CD14-positive monocyte (primary cell): ENCODE data around the gene FAM171A1. TPM values are rescaled to one million over a fixed set of nuclear protein-coding genes. Genes with fewer than 3 reads are reported as not detected.
"Not testable (repeated sequence)": the region's sequence is repeated elsewhere in the genome, so short reads cannot be mapped to it uniquely, and the experiment has no call there.

ENCODE experiments used
- DNase-seq, 3 donors: peaks; one replicate each; pipeline ENCODE4 v3.0.0-alpha.2; 2011 to 2022
- H2AFZ ChIP-seq: 2 replicates; pipeline ENCODE4 v1.6.0; 2012; ENCODE audit warnings: mild to moderate bottlenecking, low read depth, low read length, inconsistent platforms; ENCODE audit not compliant: insufficient read depth, poor library complexity, severe bottlenecking
- H3K27ac ChIP-seq, 2 donors: 1 replicate in 1 of 2; 2 replicates in 1 of 2; pipeline ENCODE4 v1.5.1; 2012 to 2013; ENCODE audit warnings: low read length in 2 of 2, control low read depth in 1 of 2, inconsistent platforms in 1 of 2, low read depth in 1 of 2, mild to moderate bottlenecking in 1 of 2
- H3K27me3 ChIP-seq, 2 donors: one replicate each; pipeline versions ENCODE4 v1.6.0 to v1.6.1; 2011 to 2013; ENCODE audit warnings: low read length in 2 of 2; ENCODE audit not compliant: control insufficient read depth in 2 of 2, insufficient read depth in 2 of 2
- H3K36me3 ChIP-seq, 2 donors: replicated peaks in 1 of 2; 1 replicate in 1 of 2; 2 replicates in 1 of 2; pipeline versions ENCODE4 v1.5.1 to v1.6.1; 2012 to 2013; ENCODE audit warnings: low read length in 2 of 2, control low read depth in 1 of 2, inconsistent platforms in 1 of 2, mild to moderate bottlenecking in 1 of 2; ENCODE audit not compliant: insufficient read depth in 2 of 2, control insufficient read depth in 1 of 2
- H3K4me1 ChIP-seq, 2 donors: 1 replicate in 1 of 2; 2 replicates in 1 of 2; pipeline versions ENCODE4 v1.5.1 to v1.6.1; 2012 to 2013; ENCODE audit warnings: low read length in 2 of 2, control low read depth in 1 of 2, inconsistent platforms in 1 of 2, mild to moderate bottlenecking in 1 of 2, moderate library complexity in 1 of 2; ENCODE audit not compliant: insufficient read depth in 2 of 2, control insufficient read depth in 1 of 2
- H3K4me2 ChIP-seq: replicated peaks from 2 replicates; pipeline ENCODE3; 2012; ENCODE audit warnings: low read length, moderate library complexity, mild to moderate bottlenecking; ENCODE audit not compliant: poor library complexity, severe bottlenecking; ENCODE audit errors: extremely low read depth
- H3K4me3 ChIP-seq, 3 experiments: fragments of 200-600 bp in 1 of 3; sonication (generic) in 1 of 3; replicated peaks in 1 of 3; 1 replicate in 2 of 3; 2 replicates in 1 of 3; pipeline ENCODE4 v1.5.1; 2011 to 2013; ENCODE audit warnings: low read length in 3 of 3, mild to moderate bottlenecking in 3 of 3, control low read depth in 2 of 3, low read depth in 2 of 3, inconsistent platforms in 1 of 3, moderate library complexity in 1 of 3
- H3K79me2 ChIP-seq: 2 replicates; pipeline ENCODE4 v1.6.0; 2012; ENCODE audit warnings: mild to moderate bottlenecking, control low read depth, inconsistent platforms, low read length, moderate library complexity; ENCODE audit not compliant: insufficient read depth
- H3K9ac ChIP-seq: 2 replicates; pipeline ENCODE4 v1.6.0; 2017; ENCODE audit warnings: low read length, mild to moderate bottlenecking; ENCODE audit not compliant: insufficient read depth, poor library complexity, severe bottlenecking
- H3K9me3 ChIP-seq, 2 donors: replicated peaks in 1 of 2; 1 replicate in 1 of 2; 2 replicates in 1 of 2; pipeline versions ENCODE4 v1.5.1 to v1.6.1; 2012 to 2013; ENCODE audit warnings: low read length in 2 of 2, control low read depth in 1 of 2; ENCODE audit not compliant: control insufficient read depth in 1 of 2, insufficient read depth in 1 of 2
- H4K20me1 ChIP-seq: 2 replicates; pipeline ENCODE4 v1.6.0; 2012; ENCODE audit warnings: mild to moderate bottlenecking, low read length, control low read depth, moderate library complexity; ENCODE audit not compliant: insufficient read depth
- H3K27ac Mint-ChIP-seq, 7 donors: one replicate each; pipeline ENCODE4 v1.8.0; 2020; ENCODE audit warnings: mild to moderate bottlenecking in 7 of 7, mixed read lengths in 7 of 7, moderate library complexity in 6 of 7, inconsistent platforms in 2 of 7
- H3K27me3 Mint-ChIP-seq, 3 donors: one replicate each; pipeline ENCODE4 v1.8.0; 2021 to 2022; ENCODE audit warnings: low read depth in 3 of 3, mild to moderate bottlenecking in 3 of 3, mixed read lengths in 3 of 3, moderate library complexity in 3 of 3, inconsistent platforms in 1 of 3
- H3K36me3 Mint-ChIP-seq, 2 donors: one replicate each; pipeline ENCODE4 v1.8.0; 2020; ENCODE audit warnings: mixed read lengths in 2 of 2, inconsistent platforms in 1 of 2, mild to moderate bottlenecking in 1 of 2
- H3K4me1 Mint-ChIP-seq: one replicate; pipeline ENCODE4 v1.8.0; 2020; ENCODE audit warnings: mild to moderate bottlenecking, mixed read lengths
- H3K4me3 Mint-ChIP-seq, 2 donors: one replicate each; pipeline ENCODE4 v1.8.0; 2020; ENCODE audit warnings: mild to moderate bottlenecking in 2 of 2, mixed read lengths in 2 of 2, moderate library complexity in 1 of 2
- H3K9me3 Mint-ChIP-seq, 7 donors: one replicate each; pipeline ENCODE4 v1.8.0; 2020 to 2022; ENCODE audit warnings: mixed read lengths in 7 of 7, mild to moderate bottlenecking in 6 of 7, moderate library complexity in 6 of 7, inconsistent platforms in 2 of 7
- WGBS: methylation state at CpG from one replicate; pipeline ENCODE4 v1.1.5; 2013; ENCODE audit warnings: missing lambda C conversion rate; ENCODE audit not compliant: insufficient coverage; 5-methylcytosine and 5-hydroxymethylcytosine counted together
- intact Hi-C, 2 donors: fragments of 100-400 bp; cut with micrococcal nuclease; formaldehyde crosslinking; loops; one replicate each; pipeline versions ENCODE4 v1.15.0 to v1.15.1; 2023
- polyA plus RNA-seq, 3 donors: library from polyadenylated mRNA; depleted of rRNA in 1 of 3; unstranded in 2 of 3; stranded (reverse) in 1 of 3; fragments of 300-500 nt in 2 of 3; fragments of >200 nt in 1 of 3; fragmentation: Illumina TruSeq in 2 of 3; gene quantifications; 1 replicate in 2 of 3; 2 replicates in 1 of 3; pipeline ENCODE4 v1.2.3, GENCODE V29; 2012 to 2021
- TF ChIP-seq, protein P1 (sequence below): fragments of 200-600 bp; IDR thresholded peaks from one replicate; pipeline ENCODE4 v1.8.0; 2022; ENCODE audit warnings: antibody characterized with exemption, mild to moderate bottlenecking

The FAM171A1 gene
- polyA plus RNA-seq, 3 donors = not detected

DNA sequence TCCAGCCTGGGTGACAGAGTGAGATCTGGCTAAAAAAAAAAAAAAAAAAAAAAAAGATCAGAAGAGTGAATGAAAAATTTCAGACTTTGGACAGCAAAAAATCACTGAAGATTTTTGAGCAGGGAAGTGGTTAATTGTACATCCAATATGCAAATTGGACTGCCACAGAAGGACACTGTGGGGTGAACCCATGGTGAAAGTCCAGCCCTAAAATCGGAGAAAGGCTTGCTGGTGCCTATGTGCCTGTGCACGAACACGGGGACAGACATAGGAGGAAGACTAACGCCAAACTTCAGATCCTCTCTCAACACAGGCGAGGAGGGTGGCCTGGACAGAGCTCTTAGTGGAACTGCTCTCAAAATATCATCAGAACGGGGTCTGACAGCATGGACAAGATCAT lies 65.5 kb downstream of the FAM171A1 start:
- TF ChIP-seq, protein P1, sequence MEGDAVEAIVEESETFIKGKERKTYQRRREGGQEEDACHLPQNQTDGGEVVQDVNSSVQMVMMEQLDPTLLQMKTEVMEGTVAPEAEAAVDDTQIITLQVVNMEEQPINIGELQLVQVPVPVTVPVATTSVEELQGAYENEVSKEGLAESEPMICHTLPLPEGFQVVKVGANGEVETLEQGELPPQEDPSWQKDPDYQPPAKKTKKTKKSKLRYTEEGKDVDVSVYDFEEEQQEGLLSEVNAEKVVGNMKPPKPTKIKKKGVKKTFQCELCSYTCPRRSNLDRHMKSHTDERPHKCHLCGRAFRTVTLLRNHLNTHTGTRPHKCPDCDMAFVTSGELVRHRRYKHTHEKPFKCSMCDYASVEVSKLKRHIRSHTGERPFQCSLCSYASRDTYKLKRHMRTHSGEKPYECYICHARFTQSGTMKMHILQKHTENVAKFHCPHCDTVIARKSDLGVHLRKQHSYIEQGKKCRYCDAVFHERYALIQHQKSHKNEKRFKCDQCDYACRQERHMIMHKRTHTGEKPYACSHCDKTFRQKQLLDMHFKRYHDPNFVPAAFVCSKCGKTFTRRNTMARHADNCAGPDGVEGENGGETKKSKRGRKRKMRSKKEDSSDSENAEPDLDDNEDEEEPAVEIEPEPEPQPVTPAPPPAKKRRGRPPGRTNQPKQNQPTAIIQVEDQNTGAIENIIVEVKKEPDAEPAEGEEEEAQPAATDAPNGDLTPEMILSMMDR = no peak
- H3K27me3 Mint-ChIP-seq = peaks cover 0 to 2% (median 0%) of the 10 kb centered on the region in 3 donors
- 96% methylated on average over 3 of the region's 6 CpGs for WGBS
- H3K36me3 Mint-ChIP-seq = no peaks in the 10 kb centered on the region
- H3K27ac Mint-ChIP-seq = no peak overlapping the region
- peaks cover 0 to 2% (median 0%) of the 10 kb centered on the region in 7 donors for H3K9me3 Mint-ChIP-seq
- H3K4me1 Mint-ChIP-seq = no peaks in the 10 kb centered on the region
- Histone ChIP-seq H3K27me3 (no peaks in the 10 kb centered on the region), H3K36me3 (no peaks in the 10 kb centered on the region), H4K20me1 (no peaks in the 10 kb centered on the region), H3K4me3 (no peak overlapping the region), H3K27ac (no peak overlapping the region), H2AFZ (no peak overlapping the region), H3K4me1 (no peaks in the 10 kb centered on the region), H3K79me2 (no peaks in the 10 kb centered on the region), H3K9ac (no peak overlapping the region), H3K4me2 (no peak overlapping the region), H3K9me3 (no peaks in the 10 kb centered on the region)
- intact Hi-C loops = no loop called here
- no peak for DNase-seq
- no peak overlapping the region for H3K4me3 Mint-ChIP-seq

DNA sequence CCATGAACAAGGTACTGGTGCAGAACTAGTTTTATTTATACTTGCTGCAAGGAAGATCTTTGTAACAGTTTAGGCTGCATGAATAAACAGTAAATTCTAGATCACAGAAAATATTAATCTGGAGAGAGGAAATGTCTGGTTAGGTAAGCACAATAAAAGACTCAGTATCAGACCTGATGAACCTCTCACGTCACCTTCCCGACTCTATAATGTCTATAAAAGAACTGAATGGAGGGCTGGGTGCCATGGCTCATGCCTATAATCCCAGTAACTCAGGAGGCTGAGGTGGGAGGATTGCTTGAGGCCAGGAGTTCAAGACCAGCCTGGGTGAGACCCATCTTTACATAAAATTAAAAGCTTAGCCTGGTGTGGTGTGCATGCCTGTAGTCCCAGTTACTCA lies 65.9 kb downstream of the FAM171A1 start:
- Histone ChIP-seq H3K4me3 (no peak overlapping the region), H3K27ac (no peak overlapping the region), H3K79me2 (no peaks in the 10 kb centered on the region), H3K27me3 (no peaks in the 10 kb centered on the region), H4K20me1 (no peaks in the 10 kb centered on the region), H3K36me3 (no peaks in the 10 kb centered on the region), H3K4me1 (no peaks in the 10 kb centered on the region), H3K9ac (no peak overlapping the region), H3K4me2 (no peak overlapping the region), H2AFZ (no peak overlapping the region), H3K9me3 (no peaks in the 10 kb centered on the region)
- no peaks in the 10 kb centered on the region for H3K36me3 Mint-ChIP-seq
- H3K4me3 Mint-ChIP-seq = no peak overlapping the region
- H3K4me1 Mint-ChIP-seq = no peaks in the 10 kb centered on the region
- intact Hi-C loops = no loop called here
- no peak overlapping the region for H3K27ac Mint-ChIP-seq
- TF ChIP-seq, protein P1 = no peak
- H3K27me3 Mint-ChIP-seq = peaks cover 0 to 2% (median 0%) of the 10 kb centered on the region in 3 donors
- H3K9me3 Mint-ChIP-seq = peaks cover 0 to 2% (median 0%) of the 10 kb centered on the region in 7 donors
- DNase-seq = no peak
- WGBS = no CpG with 5 or more reads among the region's 2 CpGs

DNA sequence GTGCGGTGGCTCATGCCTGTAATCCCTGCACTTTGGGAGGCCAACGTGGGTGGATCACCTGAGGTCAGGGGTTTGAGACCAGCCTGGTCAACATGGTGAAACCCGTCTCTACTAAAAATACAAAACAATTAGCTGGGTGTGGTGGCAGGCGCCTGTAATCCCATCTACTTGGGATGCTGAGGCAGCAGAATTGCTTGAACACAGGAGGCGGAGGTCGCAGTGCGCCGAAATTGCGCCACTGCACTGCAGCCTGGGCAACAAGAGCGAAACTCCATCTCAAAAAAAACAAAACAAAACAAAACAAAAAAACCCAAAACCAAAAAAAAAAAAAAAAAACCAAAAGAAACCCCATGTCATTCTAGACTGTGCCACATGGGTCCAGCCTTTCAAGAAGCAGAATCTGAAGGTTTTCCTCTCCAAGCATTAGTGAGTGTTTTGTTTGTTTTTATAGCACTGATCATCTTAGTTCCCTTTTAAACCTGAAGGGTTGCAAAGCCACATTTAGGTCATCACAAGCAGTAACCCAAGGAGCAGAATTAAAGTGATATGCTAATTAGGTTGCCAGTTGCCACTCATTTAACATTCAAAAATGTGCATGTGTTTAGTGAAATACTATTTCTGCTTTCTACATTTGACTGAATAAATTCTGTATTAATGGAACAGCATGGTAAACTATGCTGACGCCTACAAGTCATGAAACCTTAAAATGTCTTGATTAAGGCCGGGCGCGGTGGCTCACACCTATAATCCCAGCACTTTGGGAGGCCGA lies 68.7 kb downstream of the FAM171A1 start:
- H3K4me3 Mint-ChIP-seq, H3K36me3 ChIP-seq, H3K36me3 Mint-ChIP-seq, H3K27me3 ChIP-seq, intact Hi-C loops, DNase-seq, H3K4me1 Mint-ChIP-seq, H3K4me1 ChIP-seq, H3K4me2 ChIP-seq, H2AFZ ChIP-seq, H3K79me2 ChIP-seq, H4K20me1 ChIP-seq, H3K27ac Mint-ChIP-seq, H3K4me3 ChIP-seq, H3K27ac ChIP-seq, H3K9ac ChIP-seq, H3K9me3 ChIP-seq, H3K9me3 Mint-ChIP-seq, H3K27me3 Mint-ChIP-seq: not testable (repeated sequence)
- WGBS = 92% methylated on average over 4 of the region's 15 CpGs
